Colon (tissue), 2 donors: ENCODE data around the gene FSD1L.

Experiments
- FAIRE-seq: peaks from 2 replicates; lab custom pipeline; 2012; peaks lifted over from hg19 to GRCh38; lab: Jason Lieb, UNC
- donor health status: control.
- donor health status: control.

FSD1L gene

DNA sequence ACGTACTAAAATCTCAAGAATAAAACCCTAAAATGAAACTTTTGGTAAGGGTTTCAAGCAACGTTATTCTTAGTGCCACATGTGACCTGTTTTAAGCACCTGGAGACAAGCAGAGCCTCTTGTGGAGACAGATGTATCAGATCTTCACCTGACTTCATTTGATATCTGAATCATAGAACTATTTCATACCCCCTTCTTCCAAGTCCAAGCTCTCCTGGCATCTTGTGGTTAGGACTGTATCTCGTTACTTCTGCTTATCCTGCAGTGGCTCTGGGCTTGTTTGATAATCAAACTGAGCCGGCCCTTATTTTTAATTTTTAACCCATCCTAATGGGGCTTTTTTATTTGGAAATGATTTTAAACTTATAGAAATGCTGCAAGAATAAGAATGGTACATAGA lies 11.1 kb upstream of the FSD1L start:
- no peak for FAIRE-seq

DNA sequence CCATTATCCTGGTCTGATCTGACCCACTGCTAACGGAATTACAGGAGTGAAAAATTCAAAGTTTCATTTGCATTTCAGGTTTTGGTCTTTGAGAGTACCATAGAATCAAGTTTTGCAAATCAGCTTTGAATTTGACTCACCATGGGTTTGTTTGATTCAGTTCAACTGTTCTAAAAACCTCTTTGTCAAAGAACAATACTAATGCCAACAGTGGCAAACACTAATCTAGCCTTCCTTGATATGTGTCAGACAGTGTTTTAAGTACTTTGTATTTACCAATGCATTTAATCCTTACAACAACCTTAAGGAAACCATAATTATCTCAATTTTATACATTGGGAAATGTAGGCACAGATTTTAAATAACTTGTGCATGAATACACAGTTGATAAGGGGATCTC lies 10.1 kb upstream of the FSD1L start:
- FAIRE-seq = no peak

DNA sequence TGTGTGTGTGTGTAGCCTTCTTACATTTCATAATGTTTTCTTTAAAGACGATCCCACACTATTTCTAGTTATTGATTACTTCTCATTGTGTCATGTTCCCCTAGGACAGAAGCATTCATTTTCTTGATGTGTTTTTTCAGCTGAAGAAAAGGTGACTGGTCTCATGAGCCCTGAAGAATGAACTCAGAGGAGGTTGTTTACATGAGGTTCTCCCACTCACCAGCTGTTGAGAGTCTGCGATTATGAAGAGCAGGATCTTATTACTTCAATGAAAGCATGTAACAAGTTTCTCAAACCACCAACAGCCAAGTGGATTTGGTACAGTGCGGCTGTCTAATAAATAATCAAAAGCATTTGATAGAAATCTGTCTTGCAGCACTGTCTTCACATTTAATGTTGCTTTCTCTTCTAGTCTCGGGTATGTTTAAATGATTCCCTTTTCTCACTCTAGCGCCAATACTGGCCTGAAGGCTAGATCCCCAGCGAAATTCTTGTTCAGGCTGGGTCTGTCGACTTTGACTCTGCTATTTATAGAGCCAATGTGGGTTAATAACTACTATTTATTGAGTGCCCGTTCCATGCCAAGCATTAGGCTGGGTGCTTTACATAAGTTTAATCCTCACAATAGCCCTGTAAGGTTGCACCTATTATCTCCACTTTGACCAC lies 9.6 kb upstream of the FSD1L start:
- FAIRE-seq = no peak

DNA sequence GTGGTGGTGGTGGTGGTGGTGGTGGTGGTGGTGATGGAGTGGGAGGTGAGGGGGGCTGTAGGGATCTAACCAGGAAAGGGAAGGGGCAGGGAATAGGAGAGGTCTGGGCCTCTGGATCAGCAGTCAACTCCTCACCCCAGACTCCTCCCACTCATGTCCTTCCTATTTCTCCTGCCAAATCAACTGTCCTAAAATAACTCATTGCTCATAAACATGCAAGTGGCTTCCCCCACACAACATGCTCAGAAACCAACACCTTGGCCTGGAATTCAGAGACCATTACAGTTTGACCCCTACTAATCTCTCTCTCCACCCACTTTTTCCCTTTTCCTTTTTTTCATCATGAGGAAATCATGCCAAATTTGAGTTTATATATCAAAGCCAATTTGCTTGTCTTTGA lies 8.4 kb upstream of the FSD1L start:
- FAIRE-seq = no peak

DNA sequence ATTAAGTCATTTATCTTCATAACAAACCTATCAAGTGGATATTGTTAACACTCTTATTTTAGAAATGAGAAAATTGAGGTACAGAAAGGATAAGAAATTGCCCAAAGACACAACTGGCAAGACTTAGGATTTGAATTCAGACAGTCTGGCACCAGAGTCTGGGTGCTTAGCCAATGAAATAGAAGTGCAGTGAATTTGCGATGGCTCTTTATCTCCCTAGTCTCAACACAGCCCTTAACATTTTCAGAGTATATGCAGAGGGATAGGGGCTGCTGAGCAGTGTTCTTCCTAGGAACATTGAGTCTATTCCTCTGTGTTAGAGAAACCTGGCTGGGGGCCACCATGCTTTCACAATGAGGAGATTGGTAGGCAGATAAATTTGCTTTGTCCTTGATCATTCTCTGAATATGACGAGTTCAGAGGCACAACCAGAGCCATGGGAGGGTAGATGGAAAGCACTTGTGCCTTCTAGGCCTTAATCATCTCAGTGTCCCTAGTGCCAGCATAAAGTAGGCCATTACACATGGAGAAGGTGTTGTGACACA lies 6.1 kb upstream of the FSD1L start:
- FAIRE-seq = no peak

DNA sequence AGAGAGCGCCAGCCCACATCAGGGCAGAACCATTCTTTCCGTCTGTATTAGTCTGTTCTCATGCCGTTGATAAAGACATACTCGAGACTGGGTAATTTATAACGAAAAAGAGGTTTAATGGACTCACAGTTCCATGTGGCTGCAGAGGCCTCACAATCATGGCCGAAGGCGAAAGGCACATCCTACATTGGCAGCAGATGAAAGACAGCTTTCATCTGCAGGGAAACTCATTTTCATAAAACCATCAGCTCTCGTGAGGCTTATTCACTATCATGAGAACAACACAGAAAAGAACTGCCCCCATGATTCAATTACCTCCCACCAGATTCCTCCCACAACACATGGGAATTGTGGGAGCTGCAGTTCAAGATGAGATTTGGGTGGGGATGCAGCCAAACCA lies 4.7 kb upstream of the FSD1L start:
- FAIRE-seq = no peak

DNA sequence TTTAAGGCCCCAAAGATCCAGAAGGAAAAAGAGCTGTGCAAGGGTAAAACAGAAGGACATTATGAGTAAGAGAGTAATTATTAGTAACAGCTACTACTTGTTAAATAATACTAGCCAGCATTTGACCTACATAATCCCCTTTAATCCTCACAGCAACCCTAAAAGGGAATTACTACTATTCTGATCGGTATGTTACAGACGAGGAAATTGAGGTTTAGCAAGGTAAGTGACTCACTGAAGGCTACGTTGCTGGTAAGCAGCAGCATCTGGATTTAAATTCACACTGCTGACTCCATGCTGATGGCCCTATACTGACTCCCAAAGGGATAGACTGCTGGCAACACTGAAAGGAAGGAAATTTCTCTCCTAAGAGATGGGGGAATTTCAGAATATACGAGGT lies 3.7 kb upstream of the FSD1L start:
- no peak for FAIRE-seq

DNA sequence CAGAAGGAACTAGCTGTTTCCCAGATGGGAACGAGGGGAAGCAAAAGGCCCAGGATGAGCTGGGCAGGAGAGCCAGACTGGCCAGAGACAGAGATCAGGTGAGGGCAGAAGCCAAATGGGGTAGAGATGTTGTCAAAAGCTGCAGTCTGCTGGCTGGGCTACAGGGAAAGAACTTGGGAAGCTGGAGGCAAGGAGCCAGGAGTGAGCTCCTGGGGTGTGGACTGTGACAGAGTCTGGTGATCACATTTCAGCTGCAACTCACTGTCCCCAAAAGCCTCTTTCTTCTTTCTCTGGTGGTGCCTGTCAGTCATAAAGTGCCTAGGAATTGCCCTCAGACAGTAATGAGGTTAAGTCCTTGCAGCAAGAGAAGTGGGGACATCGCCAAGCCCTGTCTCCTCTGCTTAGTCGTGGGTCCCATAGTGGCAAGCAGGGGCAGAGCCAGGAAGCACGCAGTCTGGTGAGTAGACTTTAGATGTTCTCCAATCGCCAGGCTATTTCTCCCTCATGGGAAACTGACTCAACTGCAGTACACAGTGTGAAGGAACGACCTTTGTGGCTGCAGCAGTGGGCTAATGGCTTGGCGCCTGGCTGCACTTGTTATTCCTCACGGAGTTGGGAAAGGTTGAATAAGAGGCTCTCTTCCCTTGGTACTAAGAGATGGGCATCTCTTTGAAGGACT lies 2.5 kb upstream of the FSD1L start:
- no peak for FAIRE-seq

DNA sequence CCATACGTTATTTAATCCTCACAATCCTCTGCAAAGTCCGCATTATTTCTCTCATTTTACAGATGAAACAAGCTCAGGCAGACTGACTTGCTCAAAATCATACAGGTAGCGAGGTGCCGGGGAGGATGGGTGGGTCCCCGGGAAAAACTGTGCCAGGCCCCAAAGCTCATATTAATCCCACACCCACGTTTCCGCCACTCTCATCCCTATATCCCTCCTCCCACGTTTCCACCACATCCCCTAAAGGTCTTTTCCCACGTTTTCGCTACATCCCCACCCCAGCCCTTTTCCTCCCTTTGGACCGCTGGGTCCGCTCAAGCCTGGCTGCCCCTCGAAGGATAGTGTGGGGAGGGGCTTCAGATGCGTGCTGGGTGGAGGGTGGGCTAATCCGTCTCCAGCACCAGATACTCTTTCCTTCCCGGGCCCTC lies 434 bp upstream of the FSD1L start:
- FAIRE-seq = no peak

DNA sequence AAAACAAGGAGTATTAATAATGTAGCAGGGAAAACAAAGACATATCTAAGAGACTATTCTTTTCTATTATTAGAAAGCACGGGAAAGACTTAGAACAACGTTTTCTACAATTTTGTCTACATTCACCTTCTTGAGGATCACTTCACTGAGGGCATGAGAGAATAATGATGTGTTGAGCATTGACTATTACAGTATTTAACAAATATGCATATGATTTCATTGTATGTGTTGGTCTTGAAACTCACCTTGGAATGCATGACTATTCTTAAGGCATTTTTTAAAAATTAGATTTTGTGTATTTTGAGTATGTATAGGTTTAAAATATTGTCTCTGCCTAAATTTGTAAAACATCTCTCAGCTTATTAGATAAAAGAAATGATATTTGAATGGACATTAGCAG lies 1.2 kb downstream of the FSD1L start:
- no peak for FAIRE-seq

DNA sequence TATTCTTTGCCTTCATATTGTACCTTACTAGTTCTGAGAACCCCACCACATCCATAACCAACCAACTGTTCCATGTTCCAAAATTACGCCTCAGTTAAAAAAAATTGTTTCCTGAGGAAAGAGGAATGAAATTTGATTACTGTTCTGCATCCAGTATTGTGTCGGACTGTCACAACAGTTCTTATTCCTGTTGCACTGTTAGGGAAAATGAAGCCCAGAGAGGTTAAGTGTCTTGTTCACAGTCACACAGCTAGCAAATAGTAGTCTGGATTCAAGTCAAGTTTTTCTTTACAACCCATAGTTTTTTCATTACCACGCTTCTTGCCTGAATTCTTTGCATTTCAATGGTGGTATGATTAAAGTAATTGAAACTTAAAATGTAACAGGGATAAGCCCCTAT lies 4.4 kb downstream of the FSD1L start:
- no peak for FAIRE-seq

DNA sequence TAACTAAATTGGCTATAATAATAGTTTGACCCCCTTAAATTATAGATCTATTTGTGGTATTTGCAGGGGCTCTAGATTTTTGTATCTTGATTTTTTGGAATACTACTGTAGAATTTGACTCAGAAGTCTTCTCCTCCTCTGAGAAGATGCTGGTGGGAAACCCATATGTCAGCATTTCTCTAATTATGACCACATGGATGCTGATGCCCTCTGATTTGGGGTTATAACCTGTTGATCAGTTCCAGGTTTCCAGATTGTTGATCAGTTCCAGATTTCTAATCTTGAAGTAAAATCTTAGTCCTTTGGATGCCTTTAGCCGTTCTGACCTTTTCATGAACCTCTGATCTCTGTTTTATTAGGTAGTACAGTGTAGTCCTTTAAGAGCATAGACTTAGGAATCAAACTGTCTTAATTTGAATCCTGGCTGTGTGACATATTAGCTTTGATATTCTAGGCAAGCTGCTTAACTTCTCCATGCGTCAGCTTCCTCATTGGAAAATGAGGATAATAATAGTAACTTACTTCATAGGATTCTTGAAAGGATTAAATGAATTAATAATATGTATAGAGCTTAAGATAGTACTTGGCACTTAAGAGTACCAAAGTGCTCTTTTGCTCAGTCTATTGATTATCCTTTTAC lies 8.1 kb downstream of the FSD1L start:
- no peak for FAIRE-seq

DNA sequence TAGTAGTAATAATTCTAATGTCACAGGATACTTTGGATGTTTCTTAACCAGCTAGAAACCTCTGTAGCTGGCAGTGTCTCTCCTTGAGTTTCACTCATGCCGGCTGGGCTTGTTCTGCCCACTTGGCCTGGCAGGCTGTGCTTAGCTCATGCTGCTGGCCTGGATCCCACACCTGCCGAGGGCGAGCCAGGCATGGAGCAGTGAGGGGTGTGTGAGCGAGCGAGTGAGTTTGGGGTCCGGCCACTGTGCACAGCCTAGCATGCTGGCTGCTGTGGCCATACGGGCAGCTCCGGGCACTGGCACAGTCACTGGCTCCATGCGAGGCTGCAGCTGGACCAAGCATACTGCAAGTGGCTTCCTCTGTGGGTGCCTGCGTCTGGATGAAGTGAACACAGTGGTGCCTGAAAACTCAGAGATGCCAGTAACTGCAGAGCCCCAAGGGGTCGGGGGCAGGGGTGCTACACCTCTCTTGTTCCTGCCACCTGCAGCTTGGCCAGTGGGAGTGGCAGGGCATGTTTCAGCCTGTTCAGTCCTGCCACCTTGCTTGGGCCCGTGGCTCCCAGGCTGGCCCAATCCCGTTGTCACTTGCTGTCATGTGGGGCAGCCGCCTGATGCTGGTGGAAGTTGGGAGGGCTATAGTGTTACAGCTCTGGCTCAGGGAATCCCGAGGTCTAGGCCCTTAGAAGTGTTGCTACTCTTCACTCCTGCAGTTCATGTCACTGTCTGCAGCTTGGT lies 9.9 kb downstream of the FSD1L start:
- no peak for FAIRE-seq

DNA sequence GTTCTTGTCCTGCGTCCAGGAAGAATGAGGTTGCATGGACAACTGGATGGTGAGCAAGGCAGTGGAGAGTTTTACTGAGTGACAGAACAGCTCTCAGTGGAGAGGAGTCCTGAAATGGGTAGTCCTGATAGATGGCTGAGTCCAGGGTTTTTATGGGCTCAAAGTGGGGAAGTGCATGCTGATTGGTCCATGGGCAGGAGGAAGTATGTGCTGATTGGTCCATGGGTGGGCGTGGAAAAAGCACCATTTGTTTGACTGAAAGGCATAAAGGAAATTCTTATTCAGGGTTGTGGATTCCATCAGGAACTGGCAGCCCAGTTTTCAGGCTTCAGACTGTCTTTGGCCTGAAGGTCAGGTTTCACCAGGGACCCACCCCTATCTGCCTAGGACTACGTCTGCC lies 10.6 kb downstream of the FSD1L start:
- no peak for FAIRE-seq

DNA sequence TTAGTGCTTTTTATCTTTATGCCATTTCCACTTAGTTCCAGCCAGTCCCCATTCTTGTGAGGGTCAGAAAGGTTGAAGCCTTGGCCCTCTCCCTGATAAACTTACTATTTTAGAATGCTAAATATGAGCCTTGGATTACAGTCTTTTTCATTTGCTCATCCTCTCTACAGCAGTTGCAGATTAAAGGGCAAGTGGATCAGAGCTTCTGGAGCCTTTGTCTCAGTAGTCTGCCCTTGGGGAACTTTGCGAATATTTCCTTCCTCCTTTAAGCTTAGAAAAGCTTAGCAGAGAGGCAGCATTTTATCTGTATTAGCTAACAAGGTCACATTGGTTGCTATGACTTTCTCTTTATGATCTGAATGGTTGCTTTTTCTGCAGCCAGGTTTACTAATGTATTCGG lies 11.5 kb downstream of the FSD1L start:
- no peak for FAIRE-seq

DNA sequence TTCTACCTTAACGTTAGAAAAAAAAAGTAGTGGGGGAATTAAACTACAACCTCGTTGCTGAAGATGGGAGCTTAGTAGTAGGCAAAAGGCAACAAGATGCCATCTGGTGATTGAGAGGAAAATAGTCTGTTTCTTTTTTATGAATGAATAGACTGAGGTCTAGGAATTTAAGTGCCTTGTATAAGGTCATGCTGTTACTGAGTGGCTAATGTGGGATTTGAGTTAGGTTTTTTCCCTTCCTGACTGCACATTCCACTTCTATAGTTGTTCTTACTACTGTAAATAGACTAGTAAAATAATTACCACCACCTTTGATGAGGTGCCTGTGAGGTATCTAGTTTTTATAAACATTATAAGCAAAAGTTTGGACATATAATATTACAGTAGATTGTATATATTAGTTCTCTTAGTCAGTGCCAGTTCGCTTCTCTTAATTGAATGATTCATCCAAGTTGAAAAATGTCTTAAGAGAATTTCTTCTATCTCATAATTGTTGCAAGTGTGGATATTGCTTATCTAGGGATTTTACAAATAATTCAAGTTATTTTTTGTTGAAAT lies 19.1 kb downstream of the FSD1L start:
- no peak for FAIRE-seq

DNA sequence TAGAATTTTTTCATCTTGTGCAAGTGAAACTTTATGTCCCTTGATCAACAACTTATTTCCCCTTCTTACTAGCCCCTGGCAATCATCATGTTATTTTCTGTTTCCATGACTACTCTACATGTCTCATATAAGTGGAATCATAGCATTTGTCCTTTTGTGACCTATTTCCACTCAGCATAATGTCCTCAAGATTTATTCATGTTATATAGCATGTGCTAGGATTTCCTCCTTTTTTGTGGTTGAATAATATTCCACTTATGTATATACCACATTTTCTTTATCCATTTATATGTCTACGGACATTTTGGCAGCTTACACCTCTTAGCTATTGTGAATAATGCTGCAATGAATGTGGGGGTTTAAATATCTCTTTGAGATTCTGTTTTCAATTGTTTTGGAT lies 21.0 kb downstream of the FSD1L start:
- FAIRE-seq = no peak

DNA sequence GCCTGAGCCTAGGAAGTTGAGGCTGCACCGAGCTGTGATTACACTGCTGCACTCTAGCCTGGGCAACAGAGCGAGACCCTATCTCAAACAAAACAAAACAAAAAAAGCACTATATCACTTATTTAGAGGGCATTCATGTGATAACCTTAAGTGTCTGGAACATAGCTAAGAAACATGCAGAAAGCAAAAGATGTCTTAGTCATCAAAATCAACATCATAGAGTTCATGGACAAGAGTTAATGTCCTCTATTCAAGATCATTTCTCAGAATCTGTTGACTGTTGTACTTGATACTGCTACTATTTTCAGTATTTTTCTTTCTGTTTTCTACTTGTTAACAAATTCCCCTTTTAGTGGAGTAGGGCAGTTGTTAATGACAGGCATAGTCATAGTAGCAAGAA lies 25.4 kb downstream of the FSD1L start:
- no peak for FAIRE-seq

DNA sequence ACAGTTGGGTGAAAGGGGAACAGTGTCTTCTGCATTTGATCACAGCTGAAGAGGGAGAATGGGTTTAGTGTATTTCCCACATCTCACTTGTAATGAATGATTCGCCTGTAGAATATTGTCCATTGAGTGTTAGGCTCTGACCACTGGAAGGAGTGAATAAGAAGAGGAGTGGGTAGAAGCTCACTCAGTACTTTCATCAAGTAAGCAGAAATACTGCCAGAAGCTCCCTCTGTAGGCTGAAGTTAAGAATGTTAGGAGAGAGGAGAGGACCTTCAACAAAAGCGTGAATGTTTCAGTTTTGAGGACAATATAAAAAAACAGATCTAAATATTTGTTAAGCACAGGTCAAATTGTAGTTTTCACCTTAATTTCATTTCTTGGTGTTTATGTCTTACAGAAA lies 27.5 kb downstream of the FSD1L start:
- FAIRE-seq = no peak

DNA sequence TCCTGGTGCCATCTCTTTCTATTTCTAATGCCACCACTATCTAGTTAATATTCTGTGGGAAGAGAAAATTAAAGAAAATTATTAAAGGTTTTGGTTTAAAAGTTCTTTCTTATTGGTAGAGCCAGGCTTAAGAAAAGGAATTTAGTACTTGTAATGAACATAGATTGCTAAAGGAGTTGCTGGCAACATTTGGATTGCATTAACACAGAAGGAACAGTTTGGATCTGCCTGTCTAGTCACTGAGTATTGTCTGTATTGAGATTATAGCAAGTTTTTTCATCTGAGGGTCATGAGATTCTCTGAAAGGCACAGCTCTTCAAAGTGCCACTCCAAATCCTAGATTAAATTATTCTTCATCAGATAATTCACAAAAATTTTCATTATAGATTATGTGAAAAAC lies 32.0 kb downstream of the FSD1L start:
- no peak for FAIRE-seq

DNA sequence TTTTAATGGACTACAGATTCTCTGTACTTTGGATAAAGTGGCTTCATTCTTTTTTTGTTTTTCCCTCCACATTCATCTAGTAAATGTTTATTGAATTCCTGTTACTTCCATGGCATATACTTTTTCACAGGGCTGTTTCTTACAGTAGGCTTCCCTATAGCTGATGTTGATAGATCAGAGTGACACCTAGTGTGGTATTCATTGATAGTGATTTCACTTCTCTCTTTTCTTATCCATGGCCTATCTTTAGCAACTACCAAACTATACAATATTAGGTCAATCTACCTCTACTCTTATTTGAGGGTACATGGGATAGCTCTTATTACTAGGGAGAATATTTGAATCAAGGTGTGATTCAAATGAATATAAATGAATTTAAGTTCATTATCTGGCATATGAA lies 35.8 kb downstream of the FSD1L start:
- no peak for FAIRE-seq

DNA sequence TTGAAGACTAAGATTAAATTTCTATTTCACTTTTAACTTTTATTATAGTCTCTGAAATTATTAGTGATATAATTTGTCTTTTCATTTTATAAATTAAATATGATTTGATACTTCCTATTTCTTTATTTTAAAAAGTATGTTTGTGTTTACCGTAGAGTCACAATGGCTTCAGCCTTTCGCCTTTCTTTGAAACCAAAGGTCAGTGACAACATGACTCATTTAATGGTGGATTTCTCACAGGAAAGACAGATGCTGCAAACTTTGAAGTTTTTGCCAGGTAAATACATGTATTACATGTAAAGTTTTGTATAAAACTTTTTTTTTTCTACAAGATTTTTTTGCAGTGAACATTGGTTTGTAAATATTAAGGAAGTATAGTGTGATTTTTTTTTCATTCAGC lies 36.4 kb downstream of the FSD1L start:
- FAIRE-seq = no peak

DNA sequence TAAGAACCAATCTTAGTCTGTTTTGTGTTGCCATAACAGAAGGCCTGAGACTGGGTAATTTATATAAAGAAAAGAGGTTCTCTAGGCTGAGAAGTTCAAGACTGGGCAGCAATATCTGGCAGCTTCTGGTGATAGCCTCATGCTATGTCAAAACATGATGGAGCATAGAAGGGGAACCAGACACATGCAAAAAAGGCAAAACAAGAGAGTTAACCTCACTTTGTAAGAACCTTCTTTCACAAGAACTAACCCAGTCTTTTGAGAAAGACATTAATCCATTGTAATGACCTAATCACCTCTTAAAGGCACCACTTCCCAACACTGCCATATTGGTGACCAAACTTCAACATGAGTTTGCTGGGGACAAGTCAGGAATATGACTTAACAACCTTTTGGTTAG lies 37.3 kb downstream of the FSD1L start:
- FAIRE-seq = no peak
